Bronchial epithelial cell (primary cell): Measurements from ENCODE around the gene RSPO1. TPM values are rescaled to one million over a fixed set of nuclear protein-coding genes. Genes with fewer than 3 reads are reported as not detected.
A peak's percentile ranks its signal among the peaks of the same experiment; 100 is the strongest.

Source experiments
- DNase-seq: peaks from one replicate; pipeline ENCODE4 v3.0.0-alpha.2; 2010; ENCODE audit warnings: low read depth
- FAIRE-seq: peaks from 2 replicates; lab custom pipeline; 2011; peaks lifted over from hg19 to GRCh38; lab: Jason Lieb, UNC
- H3K27me3 ChIP-seq: 2 replicates; pipeline ENCODE4 v1.5.1; 2011; ENCODE audit warnings: low read length; ENCODE audit not compliant: control insufficient read depth, insufficient read depth
- H3K36me3 ChIP-seq: 2 replicates; pipeline ENCODE4 v1.5.1; 2011; ENCODE audit warnings: low read length; ENCODE audit not compliant: control insufficient read depth, insufficient read depth
- H3K4me3 ChIP-seq: 2 replicates; pipeline ENCODE4 v1.5.1; 2011; ENCODE audit warnings: mild to moderate bottlenecking, low read depth, low read length, control low read depth
- total RNA-seq: library from RNA; depleted of rRNA; stranded (reverse); fragments of >200 nt; gene quantifications from 2 replicates; pipeline ENCODE4 v1.2.1, GENCODE V29; 2014
- TF ChIP-seq, protein P1 (sequence below): IDR thresholded peaks from 2 replicates; pipeline ENCODE4 v1.5.1; 2011; ENCODE audit warnings: mild to moderate bottlenecking, moderate library complexity, low read length, control low read depth, inconsistent platforms; ENCODE audit not compliant: insufficient read depth, severe bottlenecking

The RSPO1 gene
- total RNA-seq, 1 donor from 2014 or later: not detected

DNA sequence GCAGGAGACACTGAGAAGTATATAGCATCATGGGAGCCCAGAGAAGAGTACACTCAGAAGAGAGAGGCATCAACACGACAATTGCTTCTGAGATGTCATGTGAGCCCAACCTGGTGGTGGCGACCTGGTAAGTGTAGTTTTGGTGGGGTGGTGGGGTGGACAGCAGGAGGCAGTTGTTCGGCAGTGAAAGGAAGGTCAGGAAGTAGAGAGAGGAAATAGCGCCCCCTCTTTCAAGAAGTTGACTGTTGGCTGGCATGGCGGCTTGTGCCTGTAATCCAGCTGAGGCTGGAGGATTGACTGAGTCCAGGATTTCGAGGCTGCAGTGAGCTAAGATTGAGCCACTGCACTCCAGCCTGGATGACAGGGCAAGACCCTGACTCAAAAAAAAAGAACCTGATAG is 12.6 kb downstream of the RSPO1 start:
- Histone ChIP-seq H3K36me3 (no peaks in the 10 kb centered on the region), H3K27me3 (peaks cover 11% of the 10 kb centered on the region), H3K4me3 (no peak overlapping the region)
- no peak for DNase-seq
- TF ChIP-seq, protein P1, sequence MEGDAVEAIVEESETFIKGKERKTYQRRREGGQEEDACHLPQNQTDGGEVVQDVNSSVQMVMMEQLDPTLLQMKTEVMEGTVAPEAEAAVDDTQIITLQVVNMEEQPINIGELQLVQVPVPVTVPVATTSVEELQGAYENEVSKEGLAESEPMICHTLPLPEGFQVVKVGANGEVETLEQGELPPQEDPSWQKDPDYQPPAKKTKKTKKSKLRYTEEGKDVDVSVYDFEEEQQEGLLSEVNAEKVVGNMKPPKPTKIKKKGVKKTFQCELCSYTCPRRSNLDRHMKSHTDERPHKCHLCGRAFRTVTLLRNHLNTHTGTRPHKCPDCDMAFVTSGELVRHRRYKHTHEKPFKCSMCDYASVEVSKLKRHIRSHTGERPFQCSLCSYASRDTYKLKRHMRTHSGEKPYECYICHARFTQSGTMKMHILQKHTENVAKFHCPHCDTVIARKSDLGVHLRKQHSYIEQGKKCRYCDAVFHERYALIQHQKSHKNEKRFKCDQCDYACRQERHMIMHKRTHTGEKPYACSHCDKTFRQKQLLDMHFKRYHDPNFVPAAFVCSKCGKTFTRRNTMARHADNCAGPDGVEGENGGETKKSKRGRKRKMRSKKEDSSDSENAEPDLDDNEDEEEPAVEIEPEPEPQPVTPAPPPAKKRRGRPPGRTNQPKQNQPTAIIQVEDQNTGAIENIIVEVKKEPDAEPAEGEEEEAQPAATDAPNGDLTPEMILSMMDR: no peak
- FAIRE-seq: no peak

DNA sequence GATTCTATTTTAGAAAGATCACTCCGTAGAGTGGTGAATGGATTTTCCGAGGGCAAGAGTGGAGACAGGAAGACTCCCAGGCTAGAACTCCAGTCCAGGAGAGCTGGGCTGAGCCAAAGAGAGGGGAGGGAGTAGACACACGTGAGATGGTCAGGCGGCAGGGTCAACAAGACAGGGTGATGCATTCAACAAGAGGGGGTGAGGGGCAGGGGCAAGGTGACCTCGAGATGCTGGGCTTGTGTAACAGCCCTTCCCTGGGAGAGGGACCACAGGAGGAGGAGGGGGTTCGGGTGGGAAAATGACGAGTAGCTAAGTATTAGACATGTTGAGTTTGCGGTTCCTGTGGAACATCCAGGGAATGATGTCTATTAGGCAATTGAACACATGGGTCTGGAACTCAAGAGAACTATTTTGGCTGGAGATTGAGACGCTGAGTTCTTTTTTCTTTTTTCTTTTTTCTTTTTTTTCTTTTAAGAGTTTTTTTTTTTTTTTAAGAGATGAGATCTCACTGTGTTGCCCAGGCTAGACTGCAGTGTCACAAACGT is 13.3 kb downstream of the RSPO1 start:
- TF ChIP-seq, protein P1: no peak
- Histone ChIP-seq H3K27me3 (peaks cover 8% of the 10 kb centered on the region), H3K36me3 (no peaks in the 10 kb centered on the region), H3K4me3 (no peak overlapping the region)
- DNase-seq (no peak), FAIRE-seq (no peak)

GRCh38 chr1:37620707-37621106 is 14.0 kb downstream of the RSPO1 start:
- Histone ChIP-seq H3K4me3 (no peak overlapping the region), H3K27me3 (peaks cover 8% of the 10 kb centered on the region), H3K36me3 (no peaks in the 10 kb centered on the region)
- TF ChIP-seq, protein P1: no peak
- FAIRE-seq: no peak
- peak; percentile 8 for DNase-seq

DNA sequence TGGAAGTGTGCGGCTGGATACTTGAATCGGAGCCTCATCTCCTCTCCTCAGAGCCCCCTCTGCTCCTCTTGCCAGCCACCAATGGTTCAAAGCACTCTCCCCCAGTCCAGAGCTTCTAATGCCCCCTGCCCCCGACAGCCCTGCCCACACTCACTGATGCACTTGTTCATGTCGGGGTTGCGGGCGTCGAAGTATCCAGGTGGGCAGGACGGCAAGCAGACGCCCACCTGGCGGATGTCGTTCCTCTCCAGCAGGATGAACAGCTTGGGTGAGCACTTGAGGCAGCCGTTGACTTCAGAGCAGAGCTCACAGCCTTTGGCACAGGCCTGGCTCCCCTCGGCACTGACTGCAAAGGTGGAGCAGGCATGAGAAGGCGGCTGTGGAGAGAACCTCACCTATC is 18.4 kb downstream of the RSPO1 start:
- DNase-seq (no peak), FAIRE-seq (no peak)
- peaks cover 5% of the 10 kb centered on the region for H3K27me3 ChIP-seq
- H3K36me3 ChIP-seq: no peaks in the 10 kb centered on the region
- no peak overlapping the region for H3K4me3 ChIP-seq
- TF ChIP-seq, protein P1: no peak

GRCh38 chr1:37614105-37614504 is 20.6 kb downstream of the RSPO1 start:
- TF ChIP-seq, protein P1: no peak
- H3K36me3 ChIP-seq: no peaks in the 10 kb centered on the region
- no peak overlapping the region for H3K4me3 ChIP-seq
- DNase-seq (no peak), FAIRE-seq (no peak)
- H3K27me3 ChIP-seq: peaks cover 5% of the 10 kb centered on the region

DNA sequence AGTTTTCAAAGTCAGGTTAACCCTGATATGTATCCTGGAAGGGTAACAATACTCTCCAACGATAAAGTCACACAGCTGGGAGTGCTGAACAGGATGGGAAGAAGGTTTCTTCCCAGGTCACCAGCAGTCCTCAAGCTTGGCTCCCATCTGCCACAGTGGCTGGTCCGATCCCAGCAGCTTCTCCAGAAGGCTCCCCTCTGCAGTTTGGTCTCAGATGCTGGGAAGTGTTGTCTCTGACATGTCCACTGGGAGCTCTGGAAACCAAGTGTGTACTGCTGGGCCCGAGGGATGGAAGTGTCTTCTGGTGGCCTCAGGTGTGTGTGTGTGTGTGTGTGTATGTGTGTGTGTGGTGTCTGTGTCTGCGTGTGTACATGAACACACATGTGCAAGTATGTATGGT is 22.5 kb downstream of the RSPO1 start:
- peaks cover 4% of the 10 kb centered on the region for H3K27me3 ChIP-seq
- no peak for FAIRE-seq
- TF ChIP-seq, protein P1: no peak

More for the DNA sequence above, 22.5 kb downstream of the RSPO1 start:
- Histone ChIP-seq H3K36me3 (no peaks in the 10 kb centered on the region), H3K4me3 (no peak overlapping the region)
- no peak for DNase-seq
